OCI-LY1 (cell line): ENCODE measurements around the gene ZNF22.

Experiments
- EZH2 ChIP-seq: fragments of 200-600 bp; sonication (generic), shearing (Covaris generic); IDR thresholded peaks from 2 replicates; pipeline ENCODE4 v1.8.0; 2017; ENCODE audit warnings: borderline replicate concordance, mixed run types, mild to moderate bottlenecking, antibody characterized with exemption, low read length, moderate library complexity, mixed read lengths
- TF ChIP-seq, protein P1 (sequence below): fragments of 200-600 bp; sonication (generic), shearing (Covaris generic); IDR thresholded peaks from 2 replicates; pipeline ENCODE4 v1.5.1; 2017; ENCODE audit warnings: mild to moderate bottlenecking, antibody characterized with exemption, low read length, moderate library complexity, mixed read lengths

DNA sequence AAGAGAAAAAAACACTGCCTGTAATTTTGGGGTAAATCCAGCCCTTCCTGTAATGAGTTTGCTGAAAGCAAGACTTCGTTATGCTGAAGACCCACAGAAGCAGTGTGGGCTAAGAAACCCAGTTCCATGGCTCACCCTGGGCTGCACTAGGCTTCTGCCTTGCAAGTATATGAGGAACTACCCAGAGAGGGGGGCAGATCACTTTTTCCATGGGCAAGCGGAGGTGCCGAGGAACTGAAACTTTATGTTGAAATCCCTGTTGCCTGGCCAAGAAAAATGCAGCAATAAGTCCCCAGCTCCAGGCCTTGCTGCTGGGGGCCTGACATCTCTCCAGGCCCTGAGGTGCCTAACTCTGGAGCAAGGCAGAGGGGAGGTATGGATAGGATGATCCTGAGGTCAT lies 32.6 kb upstream of the ZNF22 start:
- TF ChIP-seq, protein P1, sequence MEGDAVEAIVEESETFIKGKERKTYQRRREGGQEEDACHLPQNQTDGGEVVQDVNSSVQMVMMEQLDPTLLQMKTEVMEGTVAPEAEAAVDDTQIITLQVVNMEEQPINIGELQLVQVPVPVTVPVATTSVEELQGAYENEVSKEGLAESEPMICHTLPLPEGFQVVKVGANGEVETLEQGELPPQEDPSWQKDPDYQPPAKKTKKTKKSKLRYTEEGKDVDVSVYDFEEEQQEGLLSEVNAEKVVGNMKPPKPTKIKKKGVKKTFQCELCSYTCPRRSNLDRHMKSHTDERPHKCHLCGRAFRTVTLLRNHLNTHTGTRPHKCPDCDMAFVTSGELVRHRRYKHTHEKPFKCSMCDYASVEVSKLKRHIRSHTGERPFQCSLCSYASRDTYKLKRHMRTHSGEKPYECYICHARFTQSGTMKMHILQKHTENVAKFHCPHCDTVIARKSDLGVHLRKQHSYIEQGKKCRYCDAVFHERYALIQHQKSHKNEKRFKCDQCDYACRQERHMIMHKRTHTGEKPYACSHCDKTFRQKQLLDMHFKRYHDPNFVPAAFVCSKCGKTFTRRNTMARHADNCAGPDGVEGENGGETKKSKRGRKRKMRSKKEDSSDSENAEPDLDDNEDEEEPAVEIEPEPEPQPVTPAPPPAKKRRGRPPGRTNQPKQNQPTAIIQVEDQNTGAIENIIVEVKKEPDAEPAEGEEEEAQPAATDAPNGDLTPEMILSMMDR, result no peak
- no peak for TF ChIP-seq EZH2
